HepG2 (cell line): ENCODE results near the gene NEURL4. TPM values are rescaled to one million over a fixed set of nuclear protein-coding genes. Genes with fewer than 3 reads are reported as not detected.
A peak's percentile ranks its signal among the peaks of the same experiment; 100 is the strongest.

Experiments
- FOXM1 ChIP-seq: sonication (generic); formaldehyde crosslinking; IDR thresholded peaks from 2 replicates; pipeline ENCODE4 v1.5.0; 2020; ENCODE audit warnings: missing genetic modification reagents
- NR2F2 ChIP-seq: IDR thresholded peaks from 2 replicates; pipeline ENCODE4 v1.6.1; 2012; ENCODE audit warnings: low read depth, inconsistent platforms, borderline replicate concordance
- RCOR2 ChIP-seq: IDR thresholded peaks from 2 replicates; pipeline ENCODE4 v1.6.1; 2016; ENCODE audit warnings: missing biosample characterization, missing genetic modification reagents
- RXRB ChIP-seq: IDR thresholded peaks from 2 replicates; pipeline ENCODE4 v1.6.1; 2016; ENCODE audit warnings: borderline replicate concordance, missing genetic modification reagents, missing compliant biosample characterization
- SMAD9 ChIP-seq: sonication (generic); formaldehyde crosslinking; IDR thresholded peaks from 2 replicates; pipeline ENCODE4 v1.5.1; 2020; ENCODE audit warnings: mild to moderate bottlenecking, missing genetic modification reagents
- SP4 ChIP-seq: sonication (generic); formaldehyde crosslinking; IDR thresholded peaks from 2 replicates; pipeline ENCODE4 v1.8.1; 2023; ENCODE audit warnings: mild to moderate bottlenecking, missing genetic modification reagents
- SUZ12 ChIP-seq: fragments of 150-350 bp; IDR thresholded peaks from 2 replicates; pipeline ENCODE4 v1.6.1; 2014; ENCODE audit warnings: low read depth, low read length
- SYNCRIP ChIP-seq: fragments of 200-400 bp; formaldehyde crosslinking; IDR thresholded peaks from 2 replicates; pipeline ENCODE4 v1.6.1; 2018; ENCODE audit warnings: mild to moderate bottlenecking, low read depth, low read length; ENCODE audit not compliant: insufficient read depth
- TCF7L2 ChIP-seq: IDR thresholded peaks from 2 replicates; pipeline ENCODE4 v1.6.1; 2011; ENCODE audit warnings: mild to moderate bottlenecking, low read depth, low read length, moderate library complexity
- ZBTB26 ChIP-seq: IDR thresholded peaks from 2 replicates; pipeline ENCODE4 v1.6.1; 2016; ENCODE audit warnings: missing compliant biosample characterization, missing genetic modification reagents, borderline replicate concordance
- ZBTB8A ChIP-seq: sonication (generic); formaldehyde crosslinking; IDR thresholded peaks from 2 replicates; pipeline ENCODE4 v1.4.0; 2020; ENCODE audit warnings: mild to moderate bottlenecking, low read depth, missing genetic modification reagents, borderline replicate concordance
- ZFP91 ChIP-seq: sonication (generic); formaldehyde crosslinking; IDR thresholded peaks from 2 replicates; pipeline ENCODE4 v1.9.0; 2022; ENCODE audit warnings: missing genetic modification reagents, mild to moderate bottlenecking, borderline replicate concordance
- ZFYVE20 ChIP-seq: sonication (generic); formaldehyde crosslinking; IDR thresholded peaks from 2 replicates; pipeline ENCODE4 v1.8.0; 2023; ENCODE audit warnings: low read depth, mild to moderate bottlenecking, moderate library complexity, missing genetic modification reagents, borderline replicate concordance
- ZNF20 ChIP-seq: sonication (generic); formaldehyde crosslinking; IDR thresholded peaks from 2 replicates; pipeline ENCODE4 v1.4.0; 2020; ENCODE audit warnings: mild to moderate bottlenecking, moderate library complexity, missing genetic modification reagents
- ZNF207 ChIP-seq: fragments of 450-650 bp; IDR thresholded peaks from 2 replicates; pipeline ENCODE4 v1.6.1; 2016; ENCODE audit warnings: antibody characterized with exemption, borderline replicate concordance
- ZNF614 ChIP-seq: IDR thresholded peaks from 2 replicates; pipeline ENCODE4 v1.6.1; 2018; ENCODE audit warnings: missing biosample characterization, missing genetic modification reagents, inconsistent platforms, borderline replicate concordance
- polyA plus RNA-seq, 8 experiments: library from polyadenylated mRNA; depleted of rRNA in 3 of 8; stranded (reverse) in 7 of 8; unstranded in 1 of 8; fragments of >200 nt; fragmentation: Illumina TruSeq in 4 of 8; extraction: Trizol in 4 of 8; gene quantifications; 2 replicates each; pipeline versions ENCODE4 v1.2.1 to v1.2.3, GENCODE V29; 2011 to 2016; ENCODE audit warnings: low read depth in 4 of 8, missing spikeins in 1 of 8, mixed read lengths in 1 of 8; ENCODE audit not compliant: insufficient read depth in 1 of 8
- total RNA-seq, 5 experiments: library from RNA; depleted of rRNA; stranded (reverse); fragments of >200 nt; fragmentation: Illumina TruSeq; extraction: Trizol; gene quantifications; 2 replicates each; pipeline ENCODE4 v1.2.3, GENCODE V29; 2016; ENCODE audit warnings: low read depth in 1 of 5
- TF ChIP-seq, protein P1 (sequence below), 2 experiments: fragments of 450-650 bp in 1 of 2; sonication (generic) in 1 of 2; formaldehyde crosslinking in 1 of 2; IDR thresholded peaks; 2 replicates each; pipeline versions ENCODE4 v1.6.1 to v1.8.0; 2016 to 2022; ENCODE audit warnings: antibody characterized with exemption in 1 of 2, mild to moderate bottlenecking in 1 of 2, missing genetic modification reagents in 1 of 2

Gene NEURL4
- total and polyA plus RNA-seq, 2 of the 13 experiments (the other 11 are each of a cell fraction or from before 2014, with no cell fraction given), result 14.8 to 15.7 TPM

- no peak for TF ChIP-seq RCOR2
- TF ChIP-seq, protein P1, sequence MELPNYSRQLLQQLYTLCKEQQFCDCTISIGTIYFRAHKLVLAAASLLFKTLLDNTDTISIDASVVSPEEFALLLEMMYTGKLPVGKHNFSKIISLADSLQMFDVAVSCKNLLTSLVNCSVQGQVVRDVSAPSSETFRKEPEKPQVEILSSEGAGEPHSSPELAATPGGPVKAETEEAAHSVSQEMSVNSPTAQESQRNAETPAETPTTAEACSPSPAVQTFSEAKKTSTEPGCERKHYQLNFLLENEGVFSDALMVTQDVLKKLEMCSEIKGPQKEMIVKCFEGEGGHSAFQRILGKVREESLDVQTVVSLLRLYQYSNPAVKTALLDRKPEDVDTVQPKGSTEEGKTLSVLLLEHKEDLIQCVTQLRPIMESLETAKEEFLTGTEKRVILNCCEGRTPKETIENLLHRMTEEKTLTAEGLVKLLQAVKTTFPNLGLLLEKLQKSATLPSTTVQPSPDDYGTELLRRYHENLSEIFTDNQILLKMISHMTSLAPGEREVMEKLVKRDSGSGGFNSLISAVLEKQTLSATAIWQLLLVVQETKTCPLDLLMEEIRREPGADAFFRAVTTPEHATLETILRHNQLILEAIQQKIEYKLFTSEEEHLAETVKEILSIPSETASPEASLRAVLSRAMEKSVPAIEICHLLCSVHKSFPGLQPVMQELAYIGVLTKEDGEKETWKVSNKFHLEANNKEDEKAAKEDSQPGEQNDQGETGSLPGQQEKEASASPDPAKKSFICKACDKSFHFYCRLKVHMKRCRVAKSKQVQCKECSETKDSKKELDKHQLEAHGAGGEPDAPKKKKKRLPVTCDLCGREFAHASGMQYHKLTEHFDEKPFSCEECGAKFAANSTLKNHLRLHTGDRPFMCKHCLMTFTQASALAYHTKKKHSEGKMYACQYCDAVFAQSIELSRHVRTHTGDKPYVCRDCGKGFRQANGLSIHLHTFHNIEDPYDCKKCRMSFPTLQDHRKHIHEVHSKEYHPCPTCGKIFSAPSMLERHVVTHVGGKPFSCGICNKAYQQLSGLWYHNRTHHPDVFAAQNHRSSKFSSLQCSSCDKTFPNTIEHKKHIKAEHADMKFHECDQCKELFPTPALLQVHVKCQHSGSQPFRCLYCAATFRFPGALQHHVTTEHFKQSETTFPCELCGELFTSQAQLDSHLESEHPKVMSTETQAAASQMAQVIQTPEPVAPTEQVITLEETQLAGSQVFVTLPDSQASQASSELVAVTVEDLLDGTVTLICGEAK (IDR thresholded peaks at IDR 0.05), result no peak
- TF ChIP-seq, protein P1 (CRISPR knock-in tag; IDR thresholded peaks at IDR 0.05), result no peak
- TF ChIP-seq SUZ12, result no peak
- no peak for TF ChIP-seq SMAD9
- TF ChIP-seq ZBTB26 (CRISPR knock-in tag), result 0 out of 2 replicates have a peak, but pooled peaks have one; percentile 28
- no peak for TF ChIP-seq FOXM1
- TF ChIP-seq ZNF614 (CRISPR knock-in tag), result 0 out of 2 replicates have a peak, but pooled peaks have one; percentile 20
- no peak for TF ChIP-seq SP4
- no peak for TF ChIP-seq SYNCRIP
- no peak for TF ChIP-seq RXRB (CRISPR knock-in tag)
- TF ChIP-seq ZFYVE20 (CRISPR knock-in tag), result no peak
- no peak for TF ChIP-seq ZNF207
- TF ChIP-seq ZFP91 (CRISPR knock-in tag), result no peak
- TF ChIP-seq ZNF20, result no peak; the same call in 1 of the 2 replicates
- TF ChIP-seq TCF7L2, result no peak
- TF ChIP-seq NR2F2, result no peak
- TF ChIP-seq ZBTB8A (CRISPR knock-in tag), result no peak
These were observed 47.0 kb downstream of the NEURL4 start (continued) for GRCh38 chr17:7281953-7282751.
